Liver (tissue), 3 donors: ENCODE results near the gene HNRNPUL2.

Experiments used
- CTCF ChIP-seq: fragments of 150-350 bp; IDR thresholded peaks from 2 replicates; pipeline ENCODE4 v1.5.1; 2017; ENCODE audit warnings: improper control_type of control experiment, low read depth, low read length; ENCODE audit not compliant: missing input control
- JUND ChIP-seq, 2 donors: IDR thresholded peaks; 2 replicates each; pipeline ENCODE4 v1.6.1; 2016; ENCODE audit warnings: antibody characterized with exemption in 2 of 2
- SP1 ChIP-seq: IDR thresholded peaks from 2 replicates; pipeline ENCODE4 v1.6.1; 2018; ENCODE audit warnings: antibody characterized with exemption, mild to moderate bottlenecking
- donor health status: healthy.
- donor health status: healthy.

GRCh38 chr11:62716206-62716605 is 11.1 kb downstream of the HNRNPUL2 start:
- TF ChIP-seq CTCF (no peak), JUND (IDR thresholded peaks at IDR 0.05) (no peak), SP1 (no peak)
